ENCODE results near the gene DENND1A.

DENND1A gene

DNA sequence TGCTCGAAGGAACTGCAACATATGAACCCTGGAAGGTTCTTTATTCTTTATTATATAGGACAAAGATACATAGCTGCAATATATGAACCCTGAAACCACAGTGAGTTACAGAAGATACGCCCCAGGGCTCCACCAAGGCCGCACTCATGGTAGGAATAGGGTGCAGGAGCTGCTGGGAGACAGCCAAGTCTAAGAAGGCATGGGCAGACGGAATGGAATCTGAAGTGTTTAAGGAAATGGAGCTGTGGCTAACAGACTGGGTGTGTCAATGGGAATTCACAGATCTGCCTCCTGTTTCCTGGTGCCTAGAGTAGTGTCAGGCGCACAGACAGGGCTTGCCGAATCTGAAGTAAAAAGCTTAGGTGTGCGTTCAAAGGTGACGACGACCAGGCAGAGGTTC lies 286.4 kb downstream of the DENND1A start:
- Histone ChIP-seq H4K8ac (ENCODE audit: low read depth, low read length) (no peak overlapping the region), H2BK15ac (ENCODE audit: low read length) (no peak overlapping the region), H2BK120ac (ENCODE audit: low read depth, low read length) (no peak overlapping the region), H3K36me3 (replicated peaks in 1 of 2; ENCODE audit: control insufficient read depth in 2 of 2, insufficient read depth in 2 of 2, low read length in 2 of 2) (peaks cover 0 to 2% of the 10 kb centered on the region in 2 donors), H3K79me1 (ENCODE audit: low read depth, low read length) (no peaks in the 10 kb centered on the region), H3K9ac (ENCODE audit: low read depth, low read length, poor library complexity) (no peak overlapping the region), H3K9me3 (replicated peaks in 1 of 2; ENCODE audit: control insufficient read depth in 2 of 2, insufficient read depth in 1 of 2, low read depth in 1 of 2, low read length in 2 of 2) (peaks cover 0 to 10% of the 10 kb centered on the region in 2 donors), H2AK5ac (ENCODE audit: low read depth, low read length) (no peak overlapping the region), H4K91ac (ENCODE audit: low read depth, low read length, poor library complexity) (no peak overlapping the region), H3K23ac (ENCODE audit: low read depth, low read length, poor library complexity) (no peak overlapping the region), H3K4me3 (ENCODE audit: low read length in 2 of 2) (no peak overlapping the region), H3K27me3 (ENCODE audit: control insufficient read depth in 3 of 3, insufficient read depth in 3 of 3, low read depth in 1 of 3, low read length in 3 of 3) (no peaks in the 10 kb centered on the region), H3K4me2 (ENCODE audit: insufficient read depth, low read length, poor library complexity, severe bottlenecking) (no peak overlapping the region), H3K14ac (ENCODE audit: low read length) (no peak overlapping the region), H3K27ac (replicated peaks; ENCODE audit: low read length) (no peak overlapping the region), H3K18ac (ENCODE audit: low read length) (no peak overlapping the region), H3K4ac (ENCODE audit: low read length) (no peak overlapping the region), H2BK5ac (ENCODE audit: low read length) (no peak overlapping the region), H2AFZ (ENCODE audit: low read length) (no peak overlapping the region), H2BK12ac (ENCODE audit: low read length) (no peak overlapping the region), H3K4me1 (ENCODE audit: control insufficient read depth in 2 of 2, insufficient read depth in 1 of 2, low read depth in 1 of 2, low read length in 2 of 2) (peaks cover 0 to 5% of the 10 kb centered on the region in 2 donors)
- no peak for DNase-seq (ENCODE audit: low spot score)
- WGBS, 2 donors (ENCODE audit: extremely low coverage in 2 of 2, insufficient read length in 2 of 2, insufficient replicate concordance in 1 of 2) = no CpG with 5 or more reads among the region's 9 CpGs

DNA sequence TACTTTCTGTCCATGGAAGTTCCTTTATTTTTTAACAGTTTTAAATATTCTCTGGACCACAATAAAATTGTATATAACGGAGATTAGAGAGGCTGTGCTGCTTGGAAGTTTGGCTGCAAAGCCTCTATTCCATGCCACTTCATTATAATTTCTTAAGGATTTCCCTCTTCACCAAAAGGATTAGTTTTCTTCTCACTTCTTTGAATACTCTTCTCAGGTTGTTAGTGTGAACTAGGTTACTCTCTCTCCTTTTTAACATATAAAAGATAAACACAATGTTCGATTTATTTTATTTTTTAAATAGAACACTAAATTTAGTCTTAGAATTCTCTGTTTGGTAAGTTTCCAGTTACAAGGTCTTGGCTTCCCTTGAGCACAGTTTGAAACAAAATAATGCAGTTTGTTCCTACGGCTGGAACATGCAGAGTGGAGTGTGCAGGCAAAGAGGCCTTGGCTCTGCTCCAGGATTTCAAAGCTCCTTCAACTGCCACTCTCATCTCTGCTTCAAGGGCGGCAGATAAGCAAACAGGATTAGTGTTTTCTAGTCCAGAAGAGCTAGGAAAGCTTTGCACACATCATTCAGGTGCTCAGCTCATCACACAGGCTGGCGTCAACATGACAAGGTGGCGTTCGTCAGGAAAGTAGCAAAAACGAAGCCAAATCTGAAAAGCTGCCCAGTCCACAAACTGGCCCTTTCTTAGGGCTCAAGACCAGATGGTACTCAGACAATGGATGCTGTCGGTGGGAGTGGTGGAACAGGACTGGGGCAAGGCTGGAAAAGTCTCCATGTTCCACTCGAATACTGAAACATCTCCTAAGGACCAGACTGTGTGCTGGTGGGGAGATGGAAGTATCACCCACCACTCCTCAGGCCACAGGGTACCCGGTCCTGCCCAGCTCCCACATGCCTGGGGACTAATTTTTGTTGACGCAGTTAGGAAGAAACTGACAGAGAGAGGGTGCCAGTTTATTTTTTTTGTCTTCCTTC lies 287.3 kb downstream of the DENND1A start:
- H3K23ac ChIP-seq (ENCODE audit: low read depth, low read length, poor library complexity) = no peak overlapping the region
- H3K14ac ChIP-seq (ENCODE audit: low read length) = no peak overlapping the region
- H3K27ac ChIP-seq (replicated peaks; ENCODE audit: low read length) = no peak overlapping the region
- H2AK5ac ChIP-seq (ENCODE audit: low read depth, low read length) = no peak overlapping the region
- no peak overlapping the region for H3K18ac ChIP-seq (ENCODE audit: low read length)
- no peak overlapping the region for H4K8ac ChIP-seq (ENCODE audit: low read depth, low read length)
- H4K91ac ChIP-seq (ENCODE audit: low read depth, low read length, poor library complexity) = no peak overlapping the region
- no peaks in the 10 kb centered on the region for H3K79me1 ChIP-seq (ENCODE audit: low read depth, low read length)
- no peak overlapping the region for H3K4me3 ChIP-seq (ENCODE audit: low read length in 2 of 2)
- H3K4ac ChIP-seq (ENCODE audit: low read length) = no peak overlapping the region
- H2BK15ac ChIP-seq (ENCODE audit: low read length) = no peak overlapping the region
- H2AFZ ChIP-seq (ENCODE audit: low read length) = no peak overlapping the region
- no peak overlapping the region for H2BK12ac ChIP-seq (ENCODE audit: low read length)
- no peak overlapping the region for H3K4me2 ChIP-seq (ENCODE audit: insufficient read depth, low read length, poor library complexity, severe bottlenecking)
- H2BK5ac ChIP-seq (ENCODE audit: low read length) = no peak overlapping the region
- H2BK120ac ChIP-seq (ENCODE audit: low read depth, low read length) = no peak overlapping the region
- H3K9ac ChIP-seq (ENCODE audit: low read depth, low read length, poor library complexity) = no peak overlapping the region
- no CpG with 5 or more reads among the region's 12 CpGs for WGBS, 2 donors (ENCODE audit: extremely low coverage in 2 of 2, insufficient read length in 2 of 2, insufficient replicate concordance in 1 of 2)
- no peak for DNase-seq (ENCODE audit: low spot score)
- H3K9me3 ChIP-seq (replicated peaks in 1 of 2; ENCODE audit: control insufficient read depth in 2 of 2, insufficient read depth in 1 of 2, low read depth in 1 of 2, low read length in 2 of 2) = peaks cover 0 to 10% of the 10 kb centered on the region in 2 donors
- H3K27me3 ChIP-seq (ENCODE audit: control insufficient read depth in 3 of 3, insufficient read depth in 3 of 3, low read depth in 1 of 3, low read length in 3 of 3) = no peaks in the 10 kb centered on the region
- H3K36me3 ChIP-seq (replicated peaks in 1 of 2; ENCODE audit: control insufficient read depth in 2 of 2, insufficient read depth in 2 of 2, low read length in 2 of 2) = peaks cover 0 to 2% of the 10 kb centered on the region in 2 donors
- peaks cover 0 to 9% of the 10 kb centered on the region in 2 donors for H3K4me1 ChIP-seq (ENCODE audit: control insufficient read depth in 2 of 2, insufficient read depth in 1 of 2, low read depth in 1 of 2, low read length in 2 of 2)

DNA sequence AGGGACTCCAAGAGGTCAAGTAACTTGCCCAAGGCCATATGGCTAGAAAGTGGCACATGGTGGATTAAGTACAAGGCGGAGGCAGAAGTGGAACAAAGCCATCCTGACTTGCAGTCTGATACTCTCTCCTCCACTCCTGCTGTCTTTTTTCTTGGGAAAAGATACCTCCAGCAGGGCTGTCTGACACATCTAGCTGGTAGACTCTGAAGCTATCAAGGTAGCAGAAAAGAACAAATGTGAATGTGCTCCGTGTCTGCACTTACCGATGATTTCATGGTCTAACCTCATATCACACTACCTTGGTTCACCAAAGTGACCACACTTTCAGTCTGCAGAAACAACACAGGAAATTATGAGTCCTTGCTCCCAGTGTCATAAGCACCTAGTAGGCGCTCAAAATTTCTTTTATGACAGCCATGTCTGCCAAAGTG lies 289.1 kb downstream of the DENND1A start:
- H3K27ac ChIP-seq (replicated peaks; ENCODE audit: low read length) = no peak overlapping the region
- no peaks in the 10 kb centered on the region for H3K79me1 ChIP-seq (ENCODE audit: low read depth, low read length)
- no peak overlapping the region for H3K4me3 ChIP-seq (ENCODE audit: low read length in 2 of 2)
- no peaks in the 10 kb centered on the region for H3K27me3 ChIP-seq (ENCODE audit: control insufficient read depth in 3 of 3, insufficient read depth in 3 of 3, low read depth in 1 of 3, low read length in 3 of 3)
- peaks cover 0 to 9% of the 10 kb centered on the region in 2 donors for H3K4me1 ChIP-seq (ENCODE audit: control insufficient read depth in 2 of 2, insufficient read depth in 1 of 2, low read depth in 1 of 2, low read length in 2 of 2)
- H2BK15ac ChIP-seq (ENCODE audit: low read length) = no peak overlapping the region
- no peak overlapping the region for H3K4ac ChIP-seq (ENCODE audit: low read length)
- no CpG with 5 or more reads among the region's 4 CpGs for WGBS, 2 donors (ENCODE audit: extremely low coverage in 2 of 2, insufficient read length in 2 of 2, insufficient replicate concordance in 1 of 2)
- H3K9ac ChIP-seq (ENCODE audit: low read depth, low read length, poor library complexity) = no peak overlapping the region
- no peak overlapping the region for H3K23ac ChIP-seq (ENCODE audit: low read depth, low read length, poor library complexity)
- no peak for DNase-seq (ENCODE audit: low spot score)
- no peak overlapping the region for H3K14ac ChIP-seq (ENCODE audit: low read length)
- no peak overlapping the region for H3K4me2 ChIP-seq (ENCODE audit: insufficient read depth, low read length, poor library complexity, severe bottlenecking)
- peaks cover 0 to 7% of the 10 kb centered on the region in 2 donors for H3K9me3 ChIP-seq (replicated peaks in 1 of 2; ENCODE audit: control insufficient read depth in 2 of 2, insufficient read depth in 1 of 2, low read depth in 1 of 2, low read length in 2 of 2)
- no peak overlapping the region for H2AFZ ChIP-seq (ENCODE audit: low read length)
- H2BK5ac ChIP-seq (ENCODE audit: low read length) = no peak overlapping the region
- peaks cover 0 to 2% of the 10 kb centered on the region in 2 donors for H3K36me3 ChIP-seq (replicated peaks in 1 of 2; ENCODE audit: control insufficient read depth in 2 of 2, insufficient read depth in 2 of 2, low read length in 2 of 2)
- no peak overlapping the region for H2AK5ac ChIP-seq (ENCODE audit: low read depth, low read length)
- no peak overlapping the region for H2BK12ac ChIP-seq (ENCODE audit: low read length)
- H3K18ac ChIP-seq (ENCODE audit: low read length) = no peak overlapping the region
- no peak overlapping the region for H2BK120ac ChIP-seq (ENCODE audit: low read depth, low read length)
- H4K8ac ChIP-seq (ENCODE audit: low read depth, low read length) = no peak overlapping the region
- H4K91ac ChIP-seq (ENCODE audit: low read depth, low read length, poor library complexity) = no peak overlapping the region

DNA sequence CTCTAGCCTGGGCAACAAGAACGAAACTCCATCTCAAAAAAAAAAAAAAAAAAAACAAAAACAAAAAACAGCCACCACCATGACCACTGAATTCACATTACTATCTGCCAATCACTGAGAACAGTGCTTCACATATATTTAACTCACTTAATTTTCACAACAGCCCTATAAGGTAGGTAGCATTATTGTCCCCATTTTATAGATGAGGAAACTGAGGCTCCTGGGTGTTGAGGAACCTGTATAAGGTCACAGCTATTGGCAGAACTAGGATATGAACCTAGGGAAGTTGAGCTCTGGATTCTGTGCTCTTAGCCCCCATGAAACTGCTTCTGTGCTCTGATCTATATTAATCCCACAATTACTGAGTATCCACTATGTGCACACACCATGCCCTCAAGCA lies 290.2 kb downstream of the DENND1A start:
- Histone ChIP-seq H4K8ac (ENCODE audit: low read depth, low read length) (no peak overlapping the region), H4K91ac (ENCODE audit: low read depth, low read length, poor library complexity) (no peak overlapping the region), H3K4me1 (ENCODE audit: control insufficient read depth in 2 of 2, insufficient read depth in 1 of 2, low read depth in 1 of 2, low read length in 2 of 2) (peaks cover 0 to 9% of the 10 kb centered on the region in 2 donors), H2BK15ac (ENCODE audit: low read length) (no peak overlapping the region), H3K18ac (ENCODE audit: low read length) (no peak overlapping the region), H3K23ac (ENCODE audit: low read depth, low read length, poor library complexity) (no peak overlapping the region), H3K9me3 (replicated peaks in 1 of 2; ENCODE audit: control insufficient read depth in 2 of 2, insufficient read depth in 1 of 2, low read depth in 1 of 2, low read length in 2 of 2) (peaks cover 0 to 4% of the 10 kb centered on the region in 2 donors), H3K27ac (replicated peaks; ENCODE audit: low read length) (no peak overlapping the region), H2BK5ac (ENCODE audit: low read length) (no peak overlapping the region), H2BK12ac (ENCODE audit: low read length) (no peak overlapping the region), H3K14ac (ENCODE audit: low read length) (no peak overlapping the region), H3K36me3 (replicated peaks in 1 of 2; ENCODE audit: control insufficient read depth in 2 of 2, insufficient read depth in 2 of 2, low read length in 2 of 2) (peaks cover 0 to 2% of the 10 kb centered on the region in 2 donors), H3K9ac (ENCODE audit: low read depth, low read length, poor library complexity) (no peak overlapping the region), H2BK120ac (ENCODE audit: low read depth, low read length) (no peak overlapping the region), H3K27me3 (ENCODE audit: control insufficient read depth in 3 of 3, insufficient read depth in 3 of 3, low read depth in 1 of 3, low read length in 3 of 3) (no peaks in the 10 kb centered on the region), H3K4me2 (ENCODE audit: insufficient read depth, low read length, poor library complexity, severe bottlenecking) (no peak overlapping the region), H3K4ac (ENCODE audit: low read length) (no peak overlapping the region), H2AFZ (ENCODE audit: low read length) (no peak overlapping the region), H3K4me3 (ENCODE audit: low read length in 2 of 2) (no peak overlapping the region), H3K79me1 (ENCODE audit: low read depth, low read length) (no peaks in the 10 kb centered on the region), H2AK5ac (ENCODE audit: low read depth, low read length) (no peak overlapping the region)
- WGBS, 2 donors (ENCODE audit: extremely low coverage in 2 of 2, insufficient read length in 2 of 2, insufficient replicate concordance in 1 of 2) = no CpG with 5 or more reads among the region's 1 CpG
- DNase-seq (ENCODE audit: low spot score) = no peak

All from neuronal stem cell (in vitro differentiated cells).